ENCODE results near the gene DCBLD2. TPM values are rescaled to one million over a fixed set of nuclear protein-coding genes. Genes with fewer than 3 reads are reported as not detected.

Gene DCBLD2
- total and polyA plus RNA-seq, 11 donors = 10.9 to 76.6 (median 62.0) TPM

DNA sequence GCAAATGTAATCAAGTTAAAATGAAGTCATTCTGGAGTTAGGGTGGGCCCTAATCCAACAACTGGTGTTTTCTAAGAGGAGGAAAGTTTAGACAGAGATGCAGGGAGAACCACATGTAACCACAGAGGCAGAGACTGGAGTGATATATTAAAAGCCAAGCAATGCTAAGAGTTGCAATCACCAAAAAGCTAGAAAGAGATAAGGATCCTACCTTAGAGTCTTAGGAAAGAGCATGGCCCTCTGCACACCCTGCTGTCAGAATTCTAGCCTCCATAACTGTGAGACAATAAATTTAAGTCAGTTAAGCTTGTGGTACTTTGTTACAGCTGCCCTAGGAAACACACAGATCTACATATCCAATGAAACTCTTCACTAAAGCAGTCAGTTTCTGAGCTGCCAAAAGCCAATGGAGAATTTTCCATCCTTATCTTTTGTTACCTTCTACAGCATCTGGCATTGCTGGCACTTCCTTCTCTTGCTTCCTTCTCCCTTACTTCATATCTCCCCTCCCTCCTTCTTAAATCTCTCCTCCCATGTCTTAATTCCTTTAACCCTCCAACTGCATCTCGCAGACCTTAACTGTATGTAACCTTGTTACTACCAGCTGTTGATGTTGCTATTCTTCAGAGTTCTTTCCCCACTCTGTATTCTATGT is 11.2 kb downstream of the DCBLD2 start:
- ATAC-seq (peak in 1 of 4 donors; percentile 11), DNase-seq (no peak)
- Histone ChIP-seq H3K27ac (peak overlapping the region in 3 of 12 donors; percentile 0 to 49 (median 16)), H3K36me3 (no peaks in the 10 kb centered on the region), H3K4me3 (no peak overlapping the region), H3K27me3 (no peaks in the 10 kb centered on the region), H3K4me1 (peaks cover 4 to 88% (median 62%) of the 10 kb centered on the region in 12 donors), H3K9me3 (no peaks in the 10 kb centered on the region)
- intact Hi-C loops (cut with DNase I) = loop anchor here in 3 of 10 donors (10.0 kb wide), 3 partner anchors 46 to 94 kb away; no protein-coding TSS in a partner anchor
- 74 to 87% (median 83%) methylated on average over 1 of the region's 1 CpG for WGBS, 4 donors
- TF ChIP-seq, protein P1, sequence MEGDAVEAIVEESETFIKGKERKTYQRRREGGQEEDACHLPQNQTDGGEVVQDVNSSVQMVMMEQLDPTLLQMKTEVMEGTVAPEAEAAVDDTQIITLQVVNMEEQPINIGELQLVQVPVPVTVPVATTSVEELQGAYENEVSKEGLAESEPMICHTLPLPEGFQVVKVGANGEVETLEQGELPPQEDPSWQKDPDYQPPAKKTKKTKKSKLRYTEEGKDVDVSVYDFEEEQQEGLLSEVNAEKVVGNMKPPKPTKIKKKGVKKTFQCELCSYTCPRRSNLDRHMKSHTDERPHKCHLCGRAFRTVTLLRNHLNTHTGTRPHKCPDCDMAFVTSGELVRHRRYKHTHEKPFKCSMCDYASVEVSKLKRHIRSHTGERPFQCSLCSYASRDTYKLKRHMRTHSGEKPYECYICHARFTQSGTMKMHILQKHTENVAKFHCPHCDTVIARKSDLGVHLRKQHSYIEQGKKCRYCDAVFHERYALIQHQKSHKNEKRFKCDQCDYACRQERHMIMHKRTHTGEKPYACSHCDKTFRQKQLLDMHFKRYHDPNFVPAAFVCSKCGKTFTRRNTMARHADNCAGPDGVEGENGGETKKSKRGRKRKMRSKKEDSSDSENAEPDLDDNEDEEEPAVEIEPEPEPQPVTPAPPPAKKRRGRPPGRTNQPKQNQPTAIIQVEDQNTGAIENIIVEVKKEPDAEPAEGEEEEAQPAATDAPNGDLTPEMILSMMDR (IDR thresholded peaks at IDR 0.05) = no peak
- no peak for TF ChIP-seq POLR2A (IDR thresholded peaks at IDR 0.05)

DNA sequence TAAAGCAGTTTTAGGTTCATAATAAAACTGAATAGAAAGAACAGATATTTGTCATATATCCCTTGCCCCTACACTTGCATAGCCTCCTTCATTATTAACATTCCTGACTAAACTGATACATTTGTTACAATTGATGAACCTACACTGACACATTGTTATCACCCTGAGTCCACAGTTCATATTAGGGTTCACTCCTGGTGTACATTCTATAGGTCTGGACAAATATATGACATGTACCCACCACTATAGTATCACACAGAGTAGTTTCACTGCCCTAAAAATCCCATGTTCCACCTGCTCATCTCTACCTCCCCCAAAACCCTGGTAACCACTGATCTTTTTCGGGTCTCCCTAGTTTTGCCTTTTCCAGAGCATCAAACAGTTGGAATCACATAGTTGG is 13.8 kb downstream of the DCBLD2 start:
- Histone ChIP-seq H3K36me3 (no peaks in the 10 kb centered on the region), H3K9me3 (peaks cover 0 to under 1% (median 0%) of the 10 kb centered on the region in 12 donors), H3K27ac (peak overlapping the region in 1 of 12 donors; percentile 6), H3K4me1 (peaks cover 4 to 90% (median 63%) of the 10 kb centered on the region in 12 donors), H3K27me3 (no peaks in the 10 kb centered on the region), H3K4me3 (no peak overlapping the region)
- DNase-seq = no peak
- WGBS, 4 donors = 97 to 100% (median 99%) methylated on average over 1 of the region's 1 CpG
- no peak for TF ChIP-seq POLR2A (IDR thresholded peaks at IDR 0.05)
- TF ChIP-seq, protein P1 (IDR thresholded peaks at IDR 0.05) = no peak
- ATAC-seq = peak in 1 of 4 donors; percentile 15
- intact Hi-C loops (cut with DNase I) = no loop called here

DNA sequence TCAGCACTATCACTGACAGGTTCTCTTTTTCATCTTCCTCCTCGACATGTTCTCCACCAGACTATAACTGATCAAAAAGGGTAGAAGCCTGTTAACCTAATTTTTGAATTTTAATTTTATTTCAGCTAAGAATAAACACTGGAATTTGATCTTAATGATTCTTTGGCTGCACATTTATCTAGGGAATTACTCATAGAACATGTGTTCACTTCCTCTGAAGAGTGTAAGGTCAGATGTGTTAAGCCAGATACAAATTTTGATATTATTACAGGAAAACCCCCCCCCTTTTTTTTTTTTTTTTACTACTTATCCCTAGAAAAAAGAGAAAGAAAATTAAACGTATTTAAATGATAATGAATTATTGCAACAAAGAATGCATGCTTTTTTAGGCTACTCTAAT is 15.0 kb downstream of the DCBLD2 start:
- 44 to 56% (median 52%) methylated on average over 2 of the region's 2 CpGs for WGBS, 4 donors
- peaks cover 0 to 5% (median 0%) of the 10 kb centered on the region in 12 donors for H3K9me3 ChIP-seq
- H3K4me1 ChIP-seq = peaks cover 2 to 78% (median 52%) of the 10 kb centered on the region in 12 donors
- H3K4me3 ChIP-seq = no peak overlapping the region
- H3K36me3 ChIP-seq = peaks cover 0 to 1% (median 0%) of the 10 kb centered on the region in 9 donors
- intact Hi-C loops (cut with DNase I) = loop anchor here in 1 of 10 donors (1.0 kb wide), 1 partner anchor 15 kb away; the partner anchor contains the start of gene DCBLD2
- ATAC-seq (no peak), DNase-seq (no peak)
- no peaks in the 10 kb centered on the region for H3K27me3 ChIP-seq
- H3K27ac ChIP-seq = peak overlapping the region in 3 of 12 donors; percentile 21 to 51 (median 26)
- TF ChIP-seq, protein P1 (IDR thresholded peaks at IDR 0.05) = no peak
- TF ChIP-seq POLR2A (IDR thresholded peaks at IDR 0.05) = no peak

DNA sequence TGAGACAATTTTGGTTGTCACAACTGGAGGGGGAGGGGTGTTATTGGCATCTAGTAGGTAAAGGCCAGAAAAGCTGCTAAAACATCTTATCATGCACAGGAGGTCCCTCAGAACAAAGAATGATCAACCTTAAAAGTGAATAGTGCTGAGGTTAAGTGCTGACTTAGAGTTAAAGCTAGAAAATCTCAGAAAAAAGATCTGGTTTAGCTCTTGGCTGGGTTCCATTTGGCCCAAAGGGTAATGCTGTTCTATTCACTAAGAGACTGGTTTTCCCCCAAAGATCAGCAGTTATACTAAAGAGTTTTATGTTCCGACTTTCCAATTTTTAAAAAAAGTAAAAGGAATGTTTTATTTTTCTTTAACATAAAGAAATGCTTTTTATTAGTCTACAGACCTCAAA is 15.6 kb downstream of the DCBLD2 start:
- TF ChIP-seq, protein P1 (IDR thresholded peaks at IDR 0.05) = no peak
- no peak for TF ChIP-seq POLR2A (IDR thresholded peaks at IDR 0.05)
- peak overlapping the region in 7 of 12 donors; percentile 6 to 62 (median 51) for H3K27ac ChIP-seq
- WGBS, 4 donors = 75 to 92% (median 81%) methylated on average over 1 of the region's 1 CpG
- intact Hi-C loops (cut with DNase I) = loop anchor here in 1 of 10 donors (1.0 kb wide), 1 partner anchor 15 kb away; the partner anchor contains the start of gene DCBLD2
- no peaks in the 10 kb centered on the region for H3K27me3 ChIP-seq
- H3K4me3 ChIP-seq = no peak overlapping the region
- H3K4me1 ChIP-seq = peaks cover 0 to 72% (median 48%) of the 10 kb centered on the region in 12 donors
- H3K36me3 ChIP-seq = peaks cover 0 to 8% (median 4%) of the 10 kb centered on the region in 9 donors
- ATAC-seq (no peak), DNase-seq (no peak)
- H3K9me3 ChIP-seq = peaks cover 0 to 5% (median 0%) of the 10 kb centered on the region in 12 donors

Data from heart left ventricle (tissue), 16 donors.